NCI-H1694 treated with DMSO at 0.1 percent for 48 hours (cell line): ENCODE results near the gene UNC93A.

Source experiments
- DNase-seq: peaks from one replicate; lab custom pipeline; 2025; lab: John Stamatoyannopoulos, UW

Gene UNC93A

GRCh38 chr6:167293088-167293589 lies 2.0 kb downstream of the UNC93A start:
- DNase-seq, result no peak

DNA sequence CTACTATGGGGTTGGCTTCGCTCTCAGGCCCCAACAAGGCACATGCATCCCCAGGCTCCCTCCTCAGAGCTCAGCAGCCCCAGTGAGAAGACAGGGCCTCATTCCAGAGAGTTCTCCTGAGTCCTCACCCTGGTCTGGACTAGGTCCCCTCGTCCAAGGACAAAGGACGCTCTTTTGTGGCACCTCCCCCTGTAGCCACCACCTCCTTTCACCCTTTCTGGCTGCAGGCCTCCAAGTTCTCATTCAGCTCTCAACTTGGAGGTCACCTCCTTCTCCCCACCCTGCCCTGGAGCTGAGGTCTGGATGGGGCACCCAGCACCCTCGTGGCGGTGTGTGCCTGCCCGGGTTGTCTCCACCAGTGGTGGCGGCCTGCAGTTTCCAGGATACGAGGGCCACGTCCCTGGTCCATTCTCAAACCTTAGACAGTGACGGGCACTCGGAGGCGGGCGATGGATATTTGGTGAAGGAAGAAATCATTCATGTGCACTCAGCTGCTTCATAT lies 2.5 kb downstream of the UNC93A start:
- no peak for DNase-seq

DNA sequence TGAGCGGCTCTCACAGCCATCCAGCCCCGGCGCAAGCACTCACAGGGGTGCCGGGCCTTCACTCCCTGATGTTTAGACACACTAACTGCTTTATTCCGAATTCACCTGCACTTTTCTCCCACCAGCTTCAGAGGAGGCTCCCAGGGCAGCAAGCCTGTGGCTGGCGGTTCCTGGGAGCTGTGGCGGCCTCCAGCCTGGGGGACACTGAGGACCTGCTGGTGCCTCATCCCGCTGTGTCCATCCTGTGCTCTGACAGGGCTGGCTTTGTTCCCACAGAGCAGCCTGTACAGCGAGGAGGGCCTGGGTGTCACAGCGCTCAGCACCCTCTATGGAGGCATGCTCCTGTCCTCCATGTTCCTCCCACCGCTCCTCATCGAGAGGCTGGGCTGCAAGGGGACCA lies 3.1 kb downstream of the UNC93A start:
- no peak for DNase-seq

DNA sequence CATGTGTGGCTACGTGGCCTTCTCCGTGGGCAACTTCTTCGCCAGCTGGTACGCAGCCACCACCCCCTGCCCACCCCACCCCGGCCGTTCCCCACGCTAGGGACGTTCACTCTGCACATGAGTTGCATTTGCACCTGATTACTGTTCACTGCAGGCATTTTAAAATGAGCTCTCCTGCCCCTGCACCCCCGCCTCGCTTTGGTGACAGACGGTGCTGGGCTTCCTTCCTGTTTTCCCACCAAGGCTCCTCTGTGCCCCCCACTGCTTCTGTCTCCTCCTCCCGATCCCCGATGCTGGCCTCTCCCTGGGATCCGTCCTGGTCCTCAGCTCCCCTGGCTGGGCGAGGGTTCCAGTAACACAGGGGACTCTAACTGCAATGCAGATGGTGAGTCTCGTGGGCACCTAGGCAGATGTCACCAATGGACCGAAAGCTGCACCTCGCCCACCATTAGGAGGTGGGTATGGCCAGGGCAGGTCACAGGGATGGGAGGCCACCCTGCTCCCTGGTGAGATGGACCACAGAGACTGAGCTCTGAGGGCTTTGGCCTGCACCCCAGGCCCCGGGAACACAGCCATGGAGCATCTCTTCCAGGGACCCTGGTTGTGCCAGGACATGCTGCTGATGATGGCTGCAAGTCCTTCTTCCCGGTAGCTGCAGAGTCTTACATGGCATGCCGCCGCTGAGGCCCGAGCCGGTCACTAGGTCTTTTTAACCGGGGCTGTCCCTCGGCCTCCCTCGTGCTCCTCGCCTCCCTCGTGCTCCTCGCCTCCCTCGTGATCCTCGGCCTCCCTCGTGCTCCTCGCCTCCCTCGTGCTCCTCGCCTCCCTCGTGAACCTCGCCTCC lies 3.8 kb downstream of the UNC93A start:
- no peak for DNase-seq

DNA sequence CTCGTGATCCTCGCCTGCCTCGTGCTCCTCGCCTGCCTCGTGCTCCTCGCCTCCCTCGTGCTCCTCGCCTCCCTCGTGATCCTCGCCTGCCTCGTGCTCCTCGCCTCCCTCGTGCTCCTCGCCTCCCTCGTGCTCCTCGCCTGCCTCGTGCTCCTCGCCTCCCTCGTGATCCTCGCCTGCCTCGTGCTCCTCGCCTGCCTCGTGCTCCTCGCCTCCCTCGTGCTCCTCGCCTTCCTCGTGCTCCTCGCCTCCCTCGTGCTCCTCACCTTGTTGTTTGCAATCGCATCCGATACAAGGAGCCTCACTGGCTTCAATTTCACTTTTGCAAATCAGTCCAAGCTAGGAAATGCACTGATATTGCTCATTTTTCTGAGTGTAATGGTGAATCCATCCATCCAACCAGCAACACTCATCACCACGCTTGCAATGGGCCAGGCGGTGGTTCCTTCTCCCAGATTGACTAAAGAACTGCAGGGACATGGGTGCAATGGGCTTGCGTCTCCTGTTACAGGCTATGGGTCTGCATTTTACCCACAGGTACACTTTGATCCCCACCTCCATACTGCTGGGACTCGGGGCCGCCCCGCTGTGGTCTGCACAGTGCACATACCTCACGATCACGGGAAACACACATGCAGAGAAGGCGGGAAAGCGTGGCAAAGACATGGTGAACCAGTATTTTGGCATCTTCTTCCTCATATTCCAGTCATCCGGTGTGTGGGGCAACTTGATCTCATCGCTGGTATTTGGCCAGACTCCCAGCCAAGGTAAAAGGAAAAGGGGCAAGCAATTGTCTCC lies 4.6 kb downstream of the UNC93A start:
- no peak for DNase-seq

DNA sequence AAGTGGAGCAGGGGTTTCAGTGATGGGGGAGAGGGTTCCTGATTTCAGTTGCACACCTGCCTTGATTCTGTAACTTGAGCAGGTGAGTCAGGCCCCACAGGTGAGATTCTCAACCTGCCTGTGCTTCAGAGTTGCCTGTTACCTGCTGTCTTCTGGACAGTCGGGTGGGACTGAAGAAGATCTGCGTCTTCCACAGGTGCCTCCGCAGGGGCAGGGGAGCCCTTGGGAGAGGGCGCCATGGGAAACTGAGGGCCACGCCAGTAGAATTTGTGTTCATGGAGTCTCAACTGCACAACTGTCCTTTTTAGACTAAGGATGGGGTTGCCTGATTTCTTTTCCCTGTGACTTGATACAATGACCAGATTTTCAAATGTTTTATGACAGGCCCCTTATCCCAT lies 5.2 kb downstream of the UNC93A start:
- no peak for DNase-seq

DNA sequence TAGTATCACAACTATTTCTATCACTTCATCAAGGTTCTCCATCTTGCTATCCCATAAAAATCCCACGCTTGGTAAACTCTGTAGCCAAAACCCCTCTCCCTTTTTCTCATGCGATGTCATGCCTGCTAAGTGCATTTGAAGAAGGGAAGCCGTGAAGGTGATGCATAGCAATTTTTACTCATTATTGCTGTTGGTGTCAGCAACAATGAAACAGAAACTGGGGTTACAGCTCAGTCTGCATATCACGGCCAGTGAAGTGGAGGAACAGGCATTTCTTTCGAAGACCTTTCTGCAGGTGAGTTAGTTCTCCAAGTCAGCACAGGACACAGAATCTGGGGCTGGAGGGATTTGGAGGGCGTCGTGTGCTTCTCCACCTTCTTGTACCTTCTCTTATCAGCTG lies 5.8 kb downstream of the UNC93A start:
- DNase-seq, result no peak

- DNase-seq, result no peak
Observed at GRCh38 chr6:167298127-167298526, 7.0 kb downstream of the UNC93A start.

GRCh38 chr6:167299641-167300308 lies 8.7 kb downstream of the UNC93A start:
- DNase-seq, result no peak

DNA sequence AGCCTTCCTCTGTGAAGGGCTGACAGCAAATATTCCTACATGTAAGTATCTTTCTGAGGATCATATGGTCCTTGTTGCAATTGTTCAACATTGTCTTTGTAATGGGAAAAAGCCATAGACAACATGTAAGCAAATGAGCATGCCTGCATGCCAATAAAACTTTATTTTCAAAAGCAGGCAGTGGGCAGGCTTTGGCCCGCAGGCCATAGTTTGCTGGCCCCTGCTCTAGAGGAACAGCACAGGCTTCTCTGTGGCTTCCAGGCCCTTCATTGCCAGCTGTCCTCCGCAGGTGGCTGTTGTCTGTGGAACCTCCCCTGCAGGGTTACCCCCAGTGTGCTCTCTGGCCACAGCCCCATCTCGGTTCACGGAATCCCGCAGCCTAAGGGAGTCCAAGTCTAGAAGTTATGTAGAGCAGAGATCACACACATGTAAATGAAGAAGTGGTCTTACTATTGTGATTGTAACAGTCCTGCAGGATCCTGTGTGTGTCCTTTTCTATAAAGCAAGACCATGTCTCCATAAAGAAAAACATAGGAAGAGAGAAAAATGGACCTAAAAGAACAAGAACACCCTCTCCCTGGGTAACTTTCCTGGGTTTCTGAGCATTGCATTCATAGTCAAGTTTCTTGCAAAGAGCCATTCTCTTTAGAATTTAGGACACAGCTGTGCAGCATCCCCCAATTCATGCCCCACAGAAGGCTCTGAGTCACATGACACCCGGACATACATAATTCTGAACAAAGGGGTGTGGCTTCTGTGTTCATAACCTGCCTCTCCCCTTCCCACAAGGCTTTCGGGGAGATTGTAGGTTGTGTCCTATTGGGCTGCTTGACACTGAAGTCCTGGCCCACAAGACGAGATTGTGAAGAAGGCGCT lies 10.0 kb downstream of the UNC93A start:
- no peak for DNase-seq

- no peak for DNase-seq
Observed at GRCh38 chr6:167302074-167302473, 11.0 kb downstream of the UNC93A start.

DNA sequence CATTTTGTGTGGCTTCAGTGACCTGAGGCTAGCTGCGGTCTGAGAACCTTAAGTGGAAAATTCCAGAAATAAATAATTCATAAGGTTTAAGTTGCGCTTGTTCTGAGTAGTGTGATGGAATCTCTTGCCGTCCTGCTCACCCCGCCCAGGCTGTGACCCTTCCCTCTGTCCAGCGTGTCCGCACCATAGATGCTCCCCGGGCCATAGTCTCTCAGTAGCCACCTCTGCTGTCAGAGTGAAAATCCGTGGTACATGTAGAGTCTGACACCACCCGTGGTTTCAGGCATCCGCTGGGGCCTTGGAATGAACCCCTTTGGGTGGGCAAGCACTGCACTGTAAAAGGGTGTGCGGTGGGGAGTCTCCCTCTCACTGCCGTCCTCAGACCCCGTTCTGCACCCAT lies 11.7 kb downstream of the UNC93A start:
- DNase-seq, result no peak

GRCh38 chr6:167303675-167304625 lies 12.8 kb downstream of the UNC93A start:
- no peak for DNase-seq

GRCh38 chr6:167304912-167305311 lies 13.8 kb downstream of the UNC93A start:
- no peak for DNase-seq

DNA sequence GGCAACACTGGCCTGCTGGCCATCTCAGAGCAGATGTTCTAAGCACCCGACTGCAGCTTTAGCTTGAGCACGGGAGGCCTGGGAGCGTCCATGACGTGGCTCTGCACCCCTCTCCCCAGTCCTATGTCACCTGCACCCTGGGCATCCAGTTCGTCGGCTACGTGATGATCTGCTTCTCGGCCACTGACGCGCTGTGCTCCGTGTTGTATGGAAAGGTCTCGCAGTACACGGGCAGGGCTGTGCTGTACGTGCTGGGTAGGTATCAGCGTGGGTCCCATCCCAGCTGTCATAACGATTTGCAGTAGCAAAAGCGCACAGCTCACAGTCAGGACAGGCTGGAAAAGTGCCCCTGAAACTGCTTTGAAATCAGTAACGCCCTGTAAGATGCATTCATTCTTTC lies 14.7 kb downstream of the UNC93A start:
- DNase-seq, result no peak

DNA sequence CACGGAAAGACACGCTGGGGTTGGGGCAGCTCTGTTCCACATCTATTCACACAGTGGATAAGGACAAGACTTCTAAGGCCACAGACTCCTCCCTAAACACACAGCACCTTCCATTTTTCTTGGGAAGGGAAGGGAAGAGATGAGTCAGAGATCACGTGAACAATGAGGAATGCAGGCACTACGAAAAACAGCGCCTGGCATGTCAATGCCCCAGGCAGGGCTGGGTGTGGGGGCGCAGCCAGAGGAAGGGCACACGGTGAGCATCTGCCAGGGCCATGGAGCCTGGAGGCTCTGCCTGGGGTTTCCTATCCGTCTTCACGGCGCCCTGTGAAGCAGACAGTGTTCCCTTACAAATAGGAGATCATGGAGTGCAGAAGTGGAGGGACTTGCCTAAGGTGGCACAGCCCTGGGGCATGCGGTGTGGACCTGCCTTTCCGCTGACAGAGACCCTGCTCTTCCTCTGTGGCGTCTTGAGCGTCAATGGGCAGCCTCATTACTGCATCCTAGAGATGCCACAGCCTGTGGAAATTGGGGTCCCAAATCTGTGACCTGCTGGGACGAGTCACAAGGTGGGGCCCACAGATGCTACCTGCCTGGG lies 15.4 kb downstream of the UNC93A start:
- DNase-seq, result no peak

DNA sequence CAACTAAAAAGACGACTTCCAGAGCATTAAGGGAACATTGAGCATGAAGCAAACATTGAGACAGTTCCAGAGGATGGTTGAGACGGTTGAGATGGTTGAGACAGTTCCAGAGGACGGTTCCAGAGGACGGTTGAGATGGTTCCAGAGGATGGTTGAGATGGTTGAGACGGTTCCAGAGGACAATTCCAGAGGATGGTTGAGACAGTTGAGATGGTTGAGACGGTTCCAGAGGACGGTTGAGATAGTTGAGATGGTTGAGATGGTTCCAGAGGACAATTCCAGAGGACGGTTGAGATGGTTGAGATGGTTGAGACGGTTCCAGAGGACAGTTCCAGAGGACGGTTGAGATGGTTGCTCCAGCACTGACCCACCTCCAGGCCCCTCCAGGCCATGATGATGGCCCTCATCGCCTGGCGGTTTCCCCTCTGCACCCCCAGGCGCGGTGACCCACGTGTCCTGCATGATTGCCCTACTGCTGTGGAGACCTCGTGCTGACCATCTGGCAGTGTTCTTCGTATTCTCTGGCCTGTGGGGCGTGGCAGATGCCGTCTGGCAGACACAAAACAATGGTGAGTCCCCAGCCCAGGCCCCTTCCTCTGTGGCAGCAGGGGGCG lies 16.3 kb downstream of the UNC93A start:
- no peak for DNase-seq

DNA sequence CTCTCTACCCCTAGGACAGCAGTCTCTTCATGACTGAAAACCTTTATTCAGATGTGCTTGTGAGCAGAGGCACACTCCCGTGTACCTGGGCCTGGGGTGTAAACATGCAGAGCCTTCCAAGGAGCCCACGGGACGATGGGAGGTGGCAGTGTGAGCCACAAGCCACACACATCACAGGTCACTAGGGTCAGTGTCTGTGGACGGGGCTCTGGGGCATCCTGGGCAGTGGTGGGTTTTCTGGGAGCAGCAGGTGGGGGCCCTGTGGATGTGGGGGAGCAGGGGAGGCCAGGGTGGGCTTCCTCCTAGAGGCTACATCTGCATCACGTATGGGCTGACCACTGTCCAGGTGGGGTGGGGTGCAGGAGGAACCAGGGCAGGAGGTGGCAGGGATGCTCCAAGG lies 17.1 kb downstream of the UNC93A start:
- DNase-seq, result no peak
